ENCODE results near the gene SLC25A6. TPM values are rescaled to one million over a fixed set of nuclear protein-coding genes. Genes with fewer than 3 reads are reported as not detected.
A peak's percentile ranks its signal among the peaks of the same experiment; 100 is the strongest.
"Not testable (repeated sequence)": the region's sequence is repeated elsewhere in the genome, so short reads cannot be mapped to it uniquely, and the experiment has no call there.

Gene SLC25A6
- total RNA-seq, 5 donors from 2014 or later (not counting 1 experiment from before 2014, with no cell fraction given), result 293 to 355 (median 334) TPM

- H3K36me3 Mint-ChIP-seq; H3K4me1 Mint-ChIP-seq; H3K27me3 Mint-ChIP-seq; H3K4me3 ChIP-seq (ENCODE audit: control insufficient read depth in 1 of 2, extremely low read depth in 1 of 2, low read length in 1 of 2); DNase-seq; H3K4me1 ChIP-seq (ENCODE audit: control insufficient read depth in 1 of 2, extremely low read depth in 1 of 2, insufficient read depth in 2 of 2, low read length in 2 of 2); H3K27ac Mint-ChIP-seq; CTCF ChIA-PET; H3K27ac ChIP-seq (ENCODE audit: low read length); POLR2A ChIA-PET; H3K27me3 ChIP-seq (replicated peaks in 1 of 2; ENCODE audit: control insufficient read depth in 2 of 2, extremely low read depth in 1 of 2, insufficient read depth in 2 of 2, low read length in 1 of 2); ATAC-seq (replicated peaks in 1 of 4); H3K36me3 ChIP-seq (ENCODE audit: control insufficient read depth in 2 of 2, extremely low read depth in 1 of 2, insufficient read depth in 1 of 2, low read length in 1 of 2); H3K9me3 Mint-ChIP-seq; H3K4me3 Mint-ChIP-seq; H3K9me3 ChIP-seq: not testable (repeated sequence)
- 92% methylated on average over 10 of the region's 15 CpGs for WGBS (ENCODE audit: insufficient coverage)
Measured at GRCh38 chrX:1349606-1350005, 42.3 kb downstream of the SLC25A6 start.

- no peaks in the 10 kb centered on the region for H3K27me3 Mint-ChIP-seq
- peaks cover 0 to 9% of the 10 kb centered on the region in 2 experiments for H3K27me3 ChIP-seq (replicated peaks in 1 of 2; ENCODE audit: control insufficient read depth in 2 of 2, extremely low read depth in 1 of 2, insufficient read depth in 2 of 2, low read length in 1 of 2)
- H3K4me3 ChIP-seq (ENCODE audit: control insufficient read depth in 1 of 2, extremely low read depth in 1 of 2, low read length in 1 of 2), result no peak overlapping the region
- peaks cover 4% of the 10 kb centered on the region for H3K9me3 ChIP-seq
- peaks cover 5 to 7% (median 5%) of the 10 kb centered on the region in 3 donors for H3K4me1 Mint-ChIP-seq
- ChIA-PET POLR2A (no interaction called here), CTCF (no interaction called here)
- H3K36me3 ChIP-seq (ENCODE audit: control insufficient read depth in 2 of 2, extremely low read depth in 1 of 2, insufficient read depth in 1 of 2, low read length in 1 of 2), result no peaks in the 10 kb centered on the region
- peaks cover 0 to 6% of the 10 kb centered on the region in 2 experiments for H3K4me1 ChIP-seq (ENCODE audit: control insufficient read depth in 1 of 2, extremely low read depth in 1 of 2, insufficient read depth in 2 of 2, low read length in 2 of 2)
- H3K27ac ChIP-seq (ENCODE audit: low read length), result no peak overlapping the region
- H3K36me3 Mint-ChIP-seq, result peaks cover 9% of the 10 kb centered on the region
- H3K4me3 Mint-ChIP-seq, result no peak overlapping the region
- WGBS (ENCODE audit: insufficient coverage), result 86% methylated on average over 16 of the region's 22 CpGs
- H3K27ac Mint-ChIP-seq, result no peak overlapping the region
- peaks cover 0 to 4% (median 3%) of the 10 kb centered on the region in 3 donors for H3K9me3 Mint-ChIP-seq
- ATAC-seq (replicated peaks in 1 of 4) (no peak), DNase-seq (no peak)
Measured at GRCh38 chrX:1341545-1342184, 50.2 kb downstream of the SLC25A6 start.

GRCh38 chrX:1336948-1337779 lies 54.7 kb downstream of the SLC25A6 start:
- peaks cover 0 to 25% of the 10 kb centered on the region in 2 experiments for H3K27me3 ChIP-seq (replicated peaks in 1 of 2; ENCODE audit: control insufficient read depth in 2 of 2, extremely low read depth in 1 of 2, insufficient read depth in 2 of 2, low read length in 1 of 2)
- peak in 3 of 4 experiments; percentile 31 to 45 (median 36) for ATAC-seq (replicated peaks in 1 of 4)
- H3K9me3 Mint-ChIP-seq, result peaks cover 0 to 4% (median 3%) of the 10 kb centered on the region in 3 donors
- peaks cover 9% of the 10 kb centered on the region for H3K36me3 Mint-ChIP-seq
- 13% methylated on average over 6 of the region's 18 CpGs for WGBS (ENCODE audit: insufficient coverage)
- H3K36me3 ChIP-seq (ENCODE audit: control insufficient read depth in 2 of 2, extremely low read depth in 1 of 2, insufficient read depth in 1 of 2, low read length in 1 of 2), result no peaks in the 10 kb centered on the region
- peak overlapping the region; percentile 41 to 64 for H3K4me3 ChIP-seq (ENCODE audit: control insufficient read depth in 1 of 2, extremely low read depth in 1 of 2, low read length in 1 of 2)
- H3K27ac Mint-ChIP-seq, result peak overlapping the region in 1 of 2 donors; percentile 45
- ChIA-PET CTCF (no interaction called here), POLR2A (no interaction called here)
- DNase-seq, result no peak
- H3K4me1 ChIP-seq (ENCODE audit: control insufficient read depth in 1 of 2, extremely low read depth in 1 of 2, insufficient read depth in 2 of 2, low read length in 2 of 2), result peaks cover 2 to 12% of the 10 kb centered on the region in 2 experiments
- H3K4me1 Mint-ChIP-seq, result peaks cover 10 to 21% (median 20%) of the 10 kb centered on the region in 3 donors
- H3K27me3 Mint-ChIP-seq, result peaks cover 0 to 4% of the 10 kb centered on the region in 2 donors
- H3K9me3 ChIP-seq, result peaks cover 4% of the 10 kb centered on the region
- peak overlapping the region; percentile 77 to 78 (median 77) for H3K4me3 Mint-ChIP-seq
- no peak overlapping the region for H3K27ac ChIP-seq (ENCODE audit: low read length)

- Histone ChIP-seq H3K4me1 (ENCODE audit: control insufficient read depth in 1 of 2, extremely low read depth in 1 of 2, insufficient read depth in 2 of 2, low read length in 2 of 2) (peaks cover 2 to 12% of the 10 kb centered on the region in 2 experiments), H3K36me3 (ENCODE audit: control insufficient read depth in 2 of 2, extremely low read depth in 1 of 2, insufficient read depth in 1 of 2, low read length in 1 of 2) (no peaks in the 10 kb centered on the region), H3K9me3 (peaks cover 4% of the 10 kb centered on the region), H3K27me3 (replicated peaks in 1 of 2; ENCODE audit: control insufficient read depth in 2 of 2, extremely low read depth in 1 of 2, insufficient read depth in 2 of 2, low read length in 1 of 2) (peaks cover 0 to 25% of the 10 kb centered on the region in 2 experiments), H3K27ac (ENCODE audit: low read length) (no peak within 1 kb of the TSS), H3K4me3 (ENCODE audit: control insufficient read depth in 1 of 2, extremely low read depth in 1 of 2, low read length in 1 of 2) (peak within 1 kb of the TSS; percentile 41 to 64)
- peaks cover 0 to 4% (median 3%) of the 10 kb centered on the region in 3 donors for H3K9me3 Mint-ChIP-seq
- peak within 1 kb of the TSS; percentile 77 to 78 (median 77) for H3K4me3 Mint-ChIP-seq
- DNase-seq (peak in 11 of 35 experiments; percentile 6 to 58 (median 15)), ATAC-seq (replicated peaks in 1 of 4) (peak in 3 of 4 experiments; percentile 34 to 55 (median 47))
- H3K27ac Mint-ChIP-seq, result peak within 1 kb of the TSS in 1 of 2 donors; percentile 45
- peaks cover 0 to 4% of the 10 kb centered on the region in 2 donors for H3K27me3 Mint-ChIP-seq
- ChIA-PET CTCF (no interaction called here), POLR2A (no interaction called here)
- peaks cover 10 to 21% (median 20%) of the 10 kb centered on the region in 3 donors for H3K4me1 Mint-ChIP-seq
- 1% methylated on average over 8 of the region's 14 CpGs for WGBS (ENCODE audit: insufficient coverage)
- peaks cover 5% of the 10 kb centered on the region for H3K36me3 Mint-ChIP-seq
Measured at GRCh38 chrX:1336331-1336943, 55.5 kb downstream of the SLC25A6 start, which contains the start of gene IL3RA. IL3RA (plus strand) TSS chrX:1336785; CDS start chrX:1341766, 4,981 bp downstream.

Other genes starting within 250 kb of the SLC25A6 start
- 1 to 10 TPM in 2 of 5 donors, under 1 TPM in 3; 0.48 to 1.9 (median 0.82) TPM for gene CRLF2, start 179.5 kb downstream of the SLC25A6 start, total RNA-seq
- gene CSF2RA, start 123.3 kb downstream of the SLC25A6 start, total RNA-seq, result under 1 TPM in 4 of 5 donors, not detected in 1; 0.26 to 0.78 (median 0.47) TPM
- under 1 TPM; 0.16 to 0.75 (median 0.35) TPM for gene IL3RA, start 55.3 kb downstream of the SLC25A6 start, total RNA-seq
- gene ASMTL, start 60.8 kb upstream of the SLC25A6 start, total RNA-seq, result 10 to 100 TPM; 44.9 to 48.8 (median 45.4) TPM
- gene P2RY8, start 145.1 kb upstream of the SLC25A6 start, total RNA-seq, result 100 to 1,000 TPM; 114 to 219 (median 182) TPM
- 100 to 1,000 TPM; 120 to 162 (median 155) TPM for gene AKAP17A, start 199.5 kb upstream of the SLC25A6 start, total RNA-seq
- gene ASMT, start 222.9 kb upstream of the SLC25A6 start, total RNA-seq, result under 1 TPM in 1 of 5 donors, not detected in 4; 0.98 TPM